ENCODE results near the gene CATSPER4.
"Not testable (repeated sequence)": the region's sequence is repeated elsewhere in the genome, so short reads cannot be mapped to it uniquely, and the experiment has no call there.

CATSPER4 gene

GRCh38 chr1:26195805-26196204 is 5.4 kb downstream of the CATSPER4 start:
- no peak for DNase-seq

GRCh38 chr1:26197301-26197700 is 6.9 kb downstream of the CATSPER4 start:
- no peak for DNase-seq

- no peak for DNase-seq
These were observed 7.4 kb downstream of the CATSPER4 start for GRCh38 chr1:26197813-26198212.

- DNase-seq = no peak
These were observed 10.0 kb downstream of the CATSPER4 start for GRCh38 chr1:26200413-26200812.

GRCh38 chr1:26203642-26204318 is 13.4 kb downstream of the CATSPER4 start:
- no peak for DNase-seq

GRCh38 chr1:26210147-26210870 is 19.9 kb downstream of the CATSPER4 start:
- no peak for DNase-seq

- no peak for DNase-seq
These were observed 22.3 kb downstream of the CATSPER4 start for GRCh38 chr1:26212726-26213125.

- DNase-seq = no peak
These were observed 23.0 kb downstream of the CATSPER4 start for GRCh38 chr1:26213335-26213905.

- no peak for DNase-seq
These were observed 24.8 kb downstream of the CATSPER4 start for GRCh38 chr1:26215246-26215645.

- DNase-seq = no peak
These were observed 28.6 kb downstream of the CATSPER4 start for GRCh38 chr1:26218906-26219494.

GRCh38 chr1:26220199-26220912 is 30.0 kb downstream of the CATSPER4 start:
- no peak for DNase-seq

- no peak for DNase-seq
These were observed 30.7 kb downstream of the CATSPER4 start for GRCh38 chr1:26221094-26221493.

- DNase-seq = no peak
These were observed 34.2 kb downstream of the CATSPER4 start for GRCh38 chr1:26224606-26225005.

- peak; percentile 12 for DNase-seq
These were observed 34.8 kb downstream of the CATSPER4 start for GRCh38 chr1:26225033-26225831.

- not testable (repeated sequence) for DNase-seq
These were observed 40.3 kb downstream of the CATSPER4 start for GRCh38 chr1:26230682-26231081.

GRCh38 chr1:26233903-26234643 is 43.7 kb downstream of the CATSPER4 start, which contains the start of gene CEP85:
Gene CEP85, plus strand, starts transcription at chr1:26234200. Its CDS starts 5,584 bp downstream, at chr1:26239784.
- peak; percentile 97 for DNase-seq

GRCh38 chr1:26234644-26235370 is 44.4 kb downstream of the CATSPER4 start:
- no peak for DNase-seq

- no peak for DNase-seq
These were observed 47.0 kb downstream of the CATSPER4 start for GRCh38 chr1:26237230-26237966.

GRCh38 chr1:26239936-26240335 is 49.5 kb downstream of the CATSPER4 start:
- DNase-seq = no peak
